ENCODE data around the gene ENDOV.

DNA sequence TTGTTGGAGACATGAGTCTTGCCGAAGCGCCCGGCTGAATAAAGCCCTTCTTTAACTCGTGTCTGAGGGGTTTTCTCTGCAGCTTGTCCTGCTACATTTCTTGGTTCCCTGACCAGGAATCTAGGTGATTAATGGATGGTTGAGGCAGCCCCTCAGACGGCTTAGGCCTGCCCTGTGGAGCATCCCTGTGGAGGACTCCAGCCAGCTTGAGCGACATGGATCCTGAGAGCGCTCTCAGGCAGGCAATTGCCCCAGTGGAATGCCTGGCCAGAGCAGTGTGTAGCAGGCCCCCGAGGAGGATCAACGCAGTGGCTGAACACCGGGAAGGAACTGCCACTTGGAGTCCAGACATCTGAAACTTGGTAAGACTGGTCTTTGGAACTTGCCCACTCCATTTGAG, 17.3 kb upstream of the ENDOV start:
- no peak for TF ChIP-seq FOXA1 (IDR thresholded peaks at IDR 0.05)
- no peak for TF ChIP-seq SP1 (IDR thresholded peaks at IDR 0.05)
- no peak for TF ChIP-seq NFRKB (IDR thresholded peaks at IDR 0.05)
- no peak for TF ChIP-seq TARDBP (IDR thresholded peaks at IDR 0.05)
- TF ChIP-seq SUZ12 (IDR thresholded peaks at IDR 0.05), result no peak
- no peak for TF ChIP-seq HDGF (IDR thresholded peaks at IDR 0.05; ENCODE audit: borderline replicate concordance)
- no peak for TF ChIP-seq FOXK2 (IDR thresholded peaks at IDR 0.05)
- TF ChIP-seq BHLHE40 (IDR thresholded peaks at IDR 0.05; ENCODE audit: borderline replicate concordance), result no peak
- TF ChIP-seq CTBP1 (IDR thresholded peaks at IDR 0.05; ENCODE audit: borderline replicate concordance), result no peak
- no peak for TF ChIP-seq ZNF384 (IDR thresholded peaks at IDR 0.05)
- TF ChIP-seq ELF4 (IDR thresholded peaks at IDR 0.05), result no peak
- no peak for TF ChIP-seq FOXM1 (IDR thresholded peaks at IDR 0.05; ENCODE audit: borderline replicate concordance)
- no peak for TF ChIP-seq ARNT (IDR thresholded peaks at IDR 0.05)
